Sigmoid colon (tissue), 7 donors: Measurements from ENCODE around the gene PRX. TPM values are rescaled to one million over a fixed set of nuclear protein-coding genes. Genes with fewer than 3 reads are reported as not detected.
A peak's percentile ranks its signal among the peaks of the same experiment; 100 is the strongest.

ENCODE experiments used
- DNase-seq: peaks from one replicate; pipeline ENCODE4 v3.0.0-alpha.2; 2019
- H3K27ac ChIP-seq, 4 donors: fragments of 200-600 bp; sonication (generic); one replicate each; pipeline ENCODE4 v1.5.1; 2016 to 2019; ENCODE audit warnings: mild to moderate bottlenecking in 1 of 4
- H3K27me3 ChIP-seq, 3 donors: fragments of 200-600 bp; sonication (generic); one replicate each; pipeline ENCODE4 v1.5.1; 2019; ENCODE audit warnings: mild to moderate bottlenecking in 1 of 3
- H3K36me3 ChIP-seq, 4 donors: fragments of 200-600 bp; sonication (generic); one replicate each; pipeline ENCODE4 v1.5.1; 2016 to 2019
- H3K4me1 ChIP-seq, 4 donors: fragments of 200-600 bp; sonication (generic); one replicate each; pipeline ENCODE4 v1.5.1; 2017 to 2019
- H3K4me3 ChIP-seq, 4 donors: fragments of 200-600 bp; sonication (generic); one replicate each; pipeline ENCODE4 v1.5.1; 2017 to 2019; ENCODE audit warnings: mild to moderate bottlenecking in 2 of 4, moderate library complexity in 1 of 4
- H3K9me3 ChIP-seq, 4 donors: fragments of 200-600 bp in 3 of 4; sonication (generic) in 3 of 4; one replicate each; pipeline versions ENCODE4 v1.5.1 to v1.6.1; 2013 to 2019
- CTCF ChIP-seq, 4 experiments: fragments of 450-650 bp in 3 of 4; fragments of 200-600 bp in 1 of 4; IDR thresholded peaks; one replicate each; pipeline ENCODE4 v1.5.1; 2016 to 2019; ENCODE audit warnings: antibody characterized with exemption in 4 of 4, mild to moderate bottlenecking in 3 of 4, moderate library complexity in 2 of 4
- EP300 ChIP-seq, 4 donors: sonication (generic); formaldehyde crosslinking; IDR thresholded peaks; one replicate each; pipeline ENCODE4 v1.6.1; 2017; ENCODE audit warnings: antibody characterized with exemption in 4 of 4
- POLR2A ChIP-seq, 2 donors: fragments of 450-650 bp; IDR thresholded peaks; one replicate each; pipeline ENCODE4 v1.6.1; 2016; ENCODE audit warnings: antibody characterized with exemption in 2 of 2, mild to moderate bottlenecking in 2 of 2, moderate library complexity in 2 of 2
- POLR2AphosphoS5 ChIP-seq, 4 donors: sonication (generic); formaldehyde crosslinking; IDR thresholded peaks; one replicate each; pipeline ENCODE4 v1.6.1; 2017; ENCODE audit warnings: antibody characterized with exemption in 4 of 4
- WGBS, 2 donors: extraction: QIAGEN DNeasy Blood & Tissue Kit; methylation state at CpG; one replicate each; pipeline ENCODE4 v1.1.7; 2013; 5-methylcytosine and 5-hydroxymethylcytosine counted together
- intact Hi-C: fragments of 100-400 bp; cut with DNase I; formaldehyde crosslinking; loops from one replicate; pipeline ENCODE4 v1.15.1; 2023
- polyA plus RNA-seq, 3 donors: library from polyadenylated mRNA; stranded (reverse); fragments of 200-250 nt; gene quantifications; one replicate each; pipeline ENCODE4 v1.2.3, GENCODE V29; 2013
- total RNA-seq, 4 donors: library from RNA; depleted of rRNA; stranded (reverse); fragments of >200 nt; gene quantifications; one replicate each; pipeline ENCODE4 v1.1.0, GENCODE V29; 2016
- donor health status: healthy with polysubstance abuse.
- donor health status: Bipolar disorder and iron deficiency.
- donor health status: healthy.

The PRX gene
- total RNA-seq (1 to 10 TPM; 3.5 to 8.6 (median 5.0) TPM), polyA plus RNA-seq (1 to 10 TPM in 2 of 3 donors, under 1 TPM in 1; 0.69 to 2.0 (median 1.8) TPM)

GRCh38 chr19:40413291-40413845 lies at the start of gene PRX:
PRX (minus strand) TSS chr19:40413378; CDS start chr19:40407932, 5,446 bp downstream.
- Histone ChIP-seq H3K27ac (no peak within 1 kb of the TSS), H3K4me3 (no peak within 1 kb of the TSS)

GRCh38 chr19:40461669-40462221 lies 48.6 kb upstream of the PRX start:
- WGBS, 2 donors, result 55 to 56% methylated on average over 7 of the region's 7 CpGs
- DNase-seq, result peak; percentile 68
- Histone ChIP-seq H3K4me3 (no peak overlapping the region), H3K4me1 (peaks cover 0 to 39% (median 30%) of the 10 kb centered on the region in 4 donors), H3K27me3 (no peaks in the 10 kb centered on the region), H3K27ac (peak overlapping the region in 2 of 4 donors; percentile 7 to 23), H3K9me3 (no peaks in the 10 kb centered on the region), H3K36me3 (peaks cover 0 to 20% (median 5%) of the 10 kb centered on the region in 4 donors)
- intact Hi-C loops, result loop anchor here (5.0 kb wide), 1 partner anchor 154 kb away; no protein-coding TSS in a partner anchor
- TF ChIP-seq POLR2AphosphoS5 (IDR thresholded peaks at IDR 0.05) (no peak), POLR2A (IDR thresholded peaks at IDR 0.05) (no peak), EP300 (IDR thresholded peaks at IDR 0.05) (no peak), CTCF (IDR thresholded peaks at IDR 0.05) (no peak)

More at GRCh38 chr19:40413291-40413845, at the start of gene PRX:
- Histone ChIP-seq H3K9me3 (no peaks in the 10 kb centered on the region), H3K4me1 (peaks cover 0 to 10% (median 5%) of the 10 kb centered on the region in 4 donors), H3K27me3 (no peaks in the 10 kb centered on the region), H3K36me3 (no peaks in the 10 kb centered on the region)
- no peak for TF ChIP-seq EP300 (IDR thresholded peaks at IDR 0.05)
- TF ChIP-seq POLR2AphosphoS5 (IDR thresholded peaks at IDR 0.05), result no peak
- no peak for TF ChIP-seq CTCF (IDR thresholded peaks at IDR 0.05)
- no peak for TF ChIP-seq POLR2A (IDR thresholded peaks at IDR 0.05)
- intact Hi-C loops, result loop anchor here (5.0 kb wide), 1 partner anchor 34 kb away; no protein-coding TSS in a partner anchor
- no peak for DNase-seq
- WGBS, 2 donors, result 46 to 53% methylated on average over 18 of the region's 18 CpGs

GRCh38 chr19:40460185-40460584 lies 47.0 kb upstream of the PRX start:
- 87 to 92% methylated on average over 3 of the region's 3 CpGs for WGBS, 2 donors
- Histone ChIP-seq H3K36me3 (peaks cover 0 to 30% (median 5%) of the 10 kb centered on the region in 4 donors), H3K4me1 (peaks cover 0 to 30% (median 20%) of the 10 kb centered on the region in 4 donors)

DNA sequence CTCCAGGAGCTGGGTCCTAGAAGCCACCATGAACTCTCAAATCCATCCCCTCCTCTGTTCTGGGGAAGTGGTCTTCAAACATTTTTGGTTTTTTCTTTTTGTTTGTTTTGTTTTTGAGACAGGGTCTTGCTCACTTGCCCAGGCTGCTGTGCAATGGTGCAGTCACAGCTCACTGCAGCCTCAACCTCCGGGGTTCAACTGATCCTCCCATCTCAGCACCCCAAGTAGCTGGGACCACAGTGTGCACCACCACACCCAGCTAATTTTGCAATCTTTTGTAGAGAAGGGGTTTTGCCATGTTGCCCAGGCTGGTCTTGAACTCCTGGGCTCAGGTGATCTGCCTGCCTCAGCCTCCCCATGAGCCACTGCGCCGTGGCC lies 45.4 kb upstream of the PRX start:
- no peaks in the 10 kb centered on the region for H3K9me3 ChIP-seq
- no peak for TF ChIP-seq CTCF (IDR thresholded peaks at IDR 0.05)
- TF ChIP-seq POLR2AphosphoS5 (IDR thresholded peaks at IDR 0.05), result no peak
- no peak for TF ChIP-seq EP300 (IDR thresholded peaks at IDR 0.05)
- TF ChIP-seq POLR2A (IDR thresholded peaks at IDR 0.05), result no peak
- peaks cover 0 to 15% (median 4%) of the 10 kb centered on the region in 4 donors for H3K4me1 ChIP-seq
- peaks cover 0 to 37% (median 5%) of the 10 kb centered on the region in 4 donors for H3K36me3 ChIP-seq
- intact Hi-C loops, result no loop called here
- DNase-seq, result no peak
- H3K27me3 ChIP-seq, result no peaks in the 10 kb centered on the region
- H3K4me3 ChIP-seq, result no peak overlapping the region
- 94 to 98% methylated on average over 3 of the region's 3 CpGs for WGBS, 2 donors
- no peak overlapping the region for H3K27ac ChIP-seq

More at GRCh38 chr19:40460185-40460584, 47.0 kb upstream of the PRX start:
- DNase-seq, result no peak
- intact Hi-C loops, result loop anchor here (5.0 kb wide), 1 partner anchor 153 kb away; no protein-coding TSS in a partner anchor
- Histone ChIP-seq H3K4me3 (no peak overlapping the region), H3K27ac (no peak overlapping the region), H3K9me3 (no peaks in the 10 kb centered on the region), H3K27me3 (no peaks in the 10 kb centered on the region)
- TF ChIP-seq POLR2A (IDR thresholded peaks at IDR 0.05) (no peak), POLR2AphosphoS5 (IDR thresholded peaks at IDR 0.05) (no peak), CTCF (IDR thresholded peaks at IDR 0.05) (no peak), EP300 (IDR thresholded peaks at IDR 0.05) (no peak)
